Measurements from ENCODE around the gene SAMD14. TPM values are rescaled to one million over a fixed set of nuclear protein-coding genes. Genes with fewer than 3 reads are reported as not detected.

The SAMD14 gene
- total RNA-seq, 1 donor from 2014 or later: 1.0 TPM

DNA sequence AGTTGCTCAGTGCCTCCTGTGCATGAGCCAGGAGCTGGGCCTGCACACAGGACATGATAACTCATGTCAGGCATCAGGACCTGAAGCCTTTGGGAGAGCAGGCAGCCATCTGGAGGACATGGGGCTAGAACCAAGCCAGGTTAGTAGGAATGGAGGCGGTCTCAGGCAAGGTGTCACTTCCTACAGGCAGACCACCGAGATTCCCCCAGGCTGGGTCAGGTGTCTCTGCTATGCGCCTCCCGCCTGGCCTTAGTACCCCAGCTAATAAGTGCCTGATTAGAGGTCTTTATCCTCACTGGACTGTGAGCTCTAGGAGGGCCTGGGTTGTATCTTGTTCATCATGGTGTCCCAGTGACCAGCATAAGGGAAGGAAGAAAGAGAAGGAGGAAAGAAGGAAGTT, 15.6 kb downstream of the SAMD14 start:
- H3K4me1 ChIP-seq (ENCODE audit: control insufficient read depth in 3 of 3, insufficient read depth in 3 of 3, low read length in 3 of 3): peaks cover 40 to 69% (median 63%) of the 10 kb centered on the region in 3 donors
- H3K27ac ChIP-seq (ENCODE audit: low read depth, low read length): no peak overlapping the region
- H3K27me3 ChIP-seq (ENCODE audit: control insufficient read depth in 3 of 3, insufficient read depth in 3 of 3, low read length in 3 of 3): no peaks in the 10 kb centered on the region
- H3K9ac ChIP-seq (ENCODE audit: low read depth in 1 of 3, low read length in 3 of 3): peak overlapping the region in 1 of 3 donors; percentile 54
- H3K4me3 ChIP-seq (ENCODE audit: low read length in 3 of 3): no peak overlapping the region
- no peaks in the 10 kb centered on the region for H3K9me3 ChIP-seq (ENCODE audit: control insufficient read depth in 3 of 3, low read length in 3 of 3)
- H3K36me3 ChIP-seq (ENCODE audit: control insufficient read depth in 3 of 3, insufficient read depth in 3 of 3, low read length in 3 of 3): peaks cover 9 to 12% (median 12%) of the 10 kb centered on the region in 3 donors

DNA sequence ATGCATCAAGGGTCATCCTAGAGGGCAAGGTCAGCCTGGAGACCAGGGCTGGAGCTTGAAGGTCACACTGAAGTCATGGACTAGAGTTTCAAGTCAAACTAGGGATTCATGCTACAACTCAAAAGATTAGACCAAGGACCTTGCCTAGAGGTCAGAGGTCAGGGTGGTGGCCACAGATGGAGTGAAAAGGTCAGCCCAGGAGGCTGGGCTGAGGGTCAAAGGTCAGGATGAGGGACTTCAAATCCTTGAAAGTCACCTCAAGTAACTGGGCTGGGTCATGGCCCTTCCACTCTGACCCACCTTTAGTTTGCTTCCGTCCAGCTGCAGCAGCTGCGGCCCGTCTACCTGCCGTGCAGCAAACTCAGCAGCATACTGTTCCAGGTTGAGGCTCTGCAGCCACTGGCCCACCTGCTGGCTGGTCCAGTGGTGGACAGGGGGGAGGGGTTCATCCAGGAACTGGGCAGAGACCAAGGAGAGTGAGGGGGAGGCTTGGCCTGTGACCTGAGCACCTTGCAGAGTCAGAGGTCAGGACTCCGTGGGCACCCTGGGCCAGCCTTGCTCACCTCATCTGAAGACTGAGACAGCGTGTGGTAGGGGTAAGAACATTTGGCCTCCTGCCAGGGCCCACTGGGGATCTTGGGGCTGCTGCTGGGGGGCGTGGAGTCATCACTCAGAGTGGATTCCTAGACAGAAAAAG, 16.2 kb downstream of the SAMD14 start:
- Histone ChIP-seq H3K27ac (ENCODE audit: low read depth, low read length) (no peak overlapping the region), H3K4me1 (ENCODE audit: control insufficient read depth in 3 of 3, insufficient read depth in 3 of 3, low read length in 3 of 3) (peaks cover 40 to 69% (median 63%) of the 10 kb centered on the region in 3 donors), H3K9ac (ENCODE audit: low read depth in 1 of 3, low read length in 3 of 3) (peak overlapping the region in 1 of 3 donors; percentile 94), H3K4me3 (ENCODE audit: low read length in 3 of 3) (no peak overlapping the region), H3K27me3 (ENCODE audit: control insufficient read depth in 3 of 3, insufficient read depth in 3 of 3, low read length in 3 of 3) (no peaks in the 10 kb centered on the region), H3K36me3 (ENCODE audit: control insufficient read depth in 3 of 3, insufficient read depth in 3 of 3, low read length in 3 of 3) (peaks cover 15 to 19% (median 19%) of the 10 kb centered on the region in 3 donors), H3K9me3 (ENCODE audit: control insufficient read depth in 3 of 3, low read length in 3 of 3) (no peaks in the 10 kb centered on the region)

DNA sequence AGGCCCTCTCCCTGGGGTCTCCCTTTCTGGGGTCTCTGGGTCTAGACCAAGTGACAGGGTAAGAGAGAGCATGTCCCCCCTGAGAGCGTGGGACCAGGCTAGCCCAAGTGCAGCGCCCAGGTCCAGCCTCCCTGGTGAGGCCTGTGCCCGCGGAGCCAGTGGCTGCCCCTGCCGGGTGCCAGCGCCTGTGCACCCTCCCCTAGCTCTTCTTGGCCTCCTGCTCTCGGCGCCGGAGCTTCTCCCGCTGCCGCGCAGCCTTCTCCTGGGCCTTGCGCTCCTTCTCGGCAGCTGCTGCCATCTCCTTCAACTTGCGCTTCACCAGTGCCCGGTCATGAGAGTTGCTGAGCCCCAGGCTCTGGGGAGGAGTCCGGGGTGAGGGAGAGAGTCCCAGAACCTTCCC, 17.3 kb downstream of the SAMD14 start:
- peaks cover 26 to 30% (median 29%) of the 10 kb centered on the region in 3 donors for H3K36me3 ChIP-seq (ENCODE audit: control insufficient read depth in 3 of 3, insufficient read depth in 3 of 3, low read length in 3 of 3)
- H3K9me3 ChIP-seq (ENCODE audit: control insufficient read depth in 3 of 3, low read length in 3 of 3): no peaks in the 10 kb centered on the region
- peak overlapping the region; percentile 99 for H3K27ac ChIP-seq (ENCODE audit: low read depth, low read length)
- peak overlapping the region; percentile 73 to 94 (median 82) for H3K9ac ChIP-seq (ENCODE audit: low read depth in 1 of 3, low read length in 3 of 3)
- peaks cover 36 to 68% (median 66%) of the 10 kb centered on the region in 3 donors for H3K4me1 ChIP-seq (ENCODE audit: control insufficient read depth in 3 of 3, insufficient read depth in 3 of 3, low read length in 3 of 3)
- H3K27me3 ChIP-seq (ENCODE audit: control insufficient read depth in 3 of 3, insufficient read depth in 3 of 3, low read length in 3 of 3): no peaks in the 10 kb centered on the region
- H3K4me3 ChIP-seq (ENCODE audit: low read length in 3 of 3): peak overlapping the region in 2 of 3 donors; percentile 13 to 35

- Histone ChIP-seq H3K9ac (ENCODE audit: low read depth in 1 of 3, low read length in 3 of 3) (peak overlapping the region; percentile 82 to 94 (median 82)), H3K4me3 (ENCODE audit: low read length in 3 of 3) (peak overlapping the region; percentile 9 to 67 (median 39)), H3K36me3 (ENCODE audit: control insufficient read depth in 3 of 3, insufficient read depth in 3 of 3, low read length in 3 of 3) (peaks cover 31 to 37% (median 33%) of the 10 kb centered on the region in 3 donors), H3K27ac (ENCODE audit: low read depth, low read length) (peak overlapping the region; percentile 99), H3K4me1 (ENCODE audit: control insufficient read depth in 3 of 3, insufficient read depth in 3 of 3, low read length in 3 of 3) (peaks cover 34 to 60% (median 59%) of the 10 kb centered on the region in 3 donors), H3K27me3 (ENCODE audit: control insufficient read depth in 3 of 3, insufficient read depth in 3 of 3, low read length in 3 of 3) (no peaks in the 10 kb centered on the region), H3K9me3 (ENCODE audit: control insufficient read depth in 3 of 3, low read length in 3 of 3) (no peaks in the 10 kb centered on the region)
Observed at GRCh38 chr17:50111673-50112655, 18.0 kb downstream of the SAMD14 start.

DNA sequence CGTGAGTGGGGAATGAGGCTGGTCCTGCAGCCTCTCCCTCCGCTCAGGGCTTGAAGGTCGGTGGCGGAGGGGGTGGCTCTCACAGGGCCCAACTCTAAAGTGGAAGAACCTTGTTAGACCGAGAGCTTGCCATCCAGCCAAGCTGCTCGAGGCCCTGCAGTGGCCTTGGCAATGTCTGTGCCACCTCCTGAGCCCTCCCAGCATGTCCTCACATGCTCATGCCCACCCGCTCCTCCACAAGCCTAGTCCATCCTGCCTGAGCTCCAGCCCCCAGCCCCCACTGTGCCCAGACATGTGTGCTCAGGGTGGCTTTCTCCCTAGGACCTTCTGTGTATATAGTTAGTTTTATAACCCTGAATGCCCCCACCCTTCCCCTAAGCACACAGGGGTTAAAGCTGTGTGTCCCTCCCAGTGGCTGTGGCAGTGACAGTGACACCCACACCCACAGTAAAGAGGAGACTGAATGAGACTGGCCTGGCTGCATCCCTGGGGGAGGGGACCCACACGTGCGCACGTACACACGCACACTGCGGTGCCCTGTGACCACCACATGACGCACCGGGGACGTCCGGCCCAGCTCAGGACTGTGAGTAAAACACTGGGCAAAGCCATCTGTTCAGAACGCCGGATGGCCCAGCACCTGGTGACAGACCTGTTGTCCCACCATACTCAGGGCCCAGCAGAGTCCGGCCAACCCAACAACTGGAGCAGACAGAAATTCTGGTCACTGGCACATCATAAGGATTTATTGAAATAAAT, 19.2 kb downstream of the SAMD14 start:
- Histone ChIP-seq H3K36me3 (ENCODE audit: control insufficient read depth in 3 of 3, insufficient read depth in 3 of 3, low read length in 3 of 3) (peaks cover 39 to 47% (median 41%) of the 10 kb centered on the region in 3 donors), H3K9ac (ENCODE audit: low read depth in 1 of 3, low read length in 3 of 3) (peak overlapping the region; percentile 82 to 94 (median 82)), H3K4me3 (ENCODE audit: low read length in 3 of 3) (peak overlapping the region in 2 of 3 donors; percentile 9 to 67)

DNA sequence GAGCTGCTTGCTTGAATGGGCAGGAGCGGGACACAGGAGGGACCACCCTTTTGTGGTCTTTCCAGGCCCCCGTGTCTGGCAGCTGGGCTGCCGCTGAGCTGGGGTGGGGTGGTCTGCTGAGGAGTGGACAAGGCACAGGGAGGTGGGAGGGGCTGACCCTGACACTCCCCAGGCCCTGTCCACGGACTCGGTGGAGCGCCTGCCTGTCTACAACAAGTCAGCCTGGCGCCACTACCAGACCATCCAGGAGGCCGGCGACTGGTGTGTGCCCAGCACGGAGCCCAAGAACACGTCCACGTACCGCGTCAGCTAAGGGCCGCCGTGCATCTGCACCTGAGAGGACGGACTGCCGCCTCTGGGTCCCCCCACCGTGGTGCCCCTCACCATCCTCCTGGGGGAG, 20.2 kb downstream of the SAMD14 start:
- Histone ChIP-seq H3K4me1 (ENCODE audit: control insufficient read depth in 3 of 3, insufficient read depth in 3 of 3, low read length in 3 of 3) (peaks cover 31 to 50% (median 49%) of the 10 kb centered on the region in 3 donors), H3K27ac (ENCODE audit: low read depth, low read length) (peak overlapping the region; percentile 19), H3K36me3 (ENCODE audit: control insufficient read depth in 3 of 3, insufficient read depth in 3 of 3, low read length in 3 of 3) (peaks cover 48 to 51% (median 50%) of the 10 kb centered on the region in 3 donors), H3K4me3 (ENCODE audit: low read length in 3 of 3) (no peak overlapping the region), H3K9ac (ENCODE audit: low read depth in 1 of 3, low read length in 3 of 3) (peak overlapping the region in 1 of 3 donors; percentile 94), H3K9me3 (ENCODE audit: control insufficient read depth in 3 of 3, low read length in 3 of 3) (no peaks in the 10 kb centered on the region), H3K27me3 (ENCODE audit: control insufficient read depth in 3 of 3, insufficient read depth in 3 of 3, low read length in 3 of 3) (no peaks in the 10 kb centered on the region)

More for the DNA sequence above, 19.2 kb downstream of the SAMD14 start:
- peak overlapping the region; percentile 99 for H3K27ac ChIP-seq (ENCODE audit: low read depth, low read length)
- H3K4me1 ChIP-seq (ENCODE audit: control insufficient read depth in 3 of 3, insufficient read depth in 3 of 3, low read length in 3 of 3): peaks cover 31 to 55% (median 53%) of the 10 kb centered on the region in 3 donors
- H3K27me3 ChIP-seq (ENCODE audit: control insufficient read depth in 3 of 3, insufficient read depth in 3 of 3, low read length in 3 of 3): no peaks in the 10 kb centered on the region
- no peaks in the 10 kb centered on the region for H3K9me3 ChIP-seq (ENCODE audit: control insufficient read depth in 3 of 3, low read length in 3 of 3)

DNA sequence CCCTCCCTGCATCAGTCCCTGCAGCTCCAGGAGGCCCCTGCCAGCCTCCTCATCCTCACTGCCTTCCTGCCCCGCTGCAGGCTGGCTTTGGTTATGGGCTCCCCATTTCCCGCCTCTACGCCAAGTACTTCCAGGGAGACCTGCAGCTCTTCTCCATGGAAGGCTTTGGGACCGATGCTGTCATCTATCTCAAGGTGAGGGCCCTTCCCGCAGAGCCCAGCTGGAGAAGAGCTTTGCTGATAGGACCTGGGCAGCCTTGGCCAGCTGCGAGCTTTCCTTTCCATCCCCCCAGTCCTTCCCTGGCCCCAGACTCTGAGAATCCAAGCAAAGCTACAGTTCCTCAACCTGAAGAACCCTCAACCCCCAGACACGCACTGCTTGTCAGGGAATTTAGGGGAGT, 20.8 kb downstream of the SAMD14 start:
- Histone ChIP-seq H3K27me3 (ENCODE audit: control insufficient read depth in 3 of 3, insufficient read depth in 3 of 3, low read length in 3 of 3) (no peaks in the 10 kb centered on the region), H3K9ac (ENCODE audit: low read depth in 1 of 3, low read length in 3 of 3) (no peak overlapping the region), H3K4me3 (ENCODE audit: low read length in 3 of 3) (no peak overlapping the region), H3K27ac (ENCODE audit: low read depth, low read length) (no peak overlapping the region), H3K36me3 (ENCODE audit: control insufficient read depth in 3 of 3, insufficient read depth in 3 of 3, low read length in 3 of 3) (peaks cover 48 to 51% (median 50%) of the 10 kb centered on the region in 3 donors), H3K4me1 (ENCODE audit: control insufficient read depth in 3 of 3, insufficient read depth in 3 of 3, low read length in 3 of 3) (peaks cover 31 to 47% (median 46%) of the 10 kb centered on the region in 3 donors), H3K9me3 (ENCODE audit: control insufficient read depth in 3 of 3, low read length in 3 of 3) (no peaks in the 10 kb centered on the region)

- no peak overlapping the region for H3K27ac ChIP-seq (ENCODE audit: low read depth, low read length)
- no peaks in the 10 kb centered on the region for H3K9me3 ChIP-seq (ENCODE audit: control insufficient read depth in 3 of 3, low read length in 3 of 3)
- H3K4me3 ChIP-seq (ENCODE audit: low read length in 3 of 3): no peak overlapping the region
- peaks cover 52 to 53% (median 52%) of the 10 kb centered on the region in 3 donors for H3K36me3 ChIP-seq (ENCODE audit: control insufficient read depth in 3 of 3, insufficient read depth in 3 of 3, low read length in 3 of 3)
- H3K27me3 ChIP-seq (ENCODE audit: control insufficient read depth in 3 of 3, insufficient read depth in 3 of 3, low read length in 3 of 3): no peaks in the 10 kb centered on the region
- no peak overlapping the region for H3K9ac ChIP-seq (ENCODE audit: low read depth in 1 of 3, low read length in 3 of 3)
- H3K4me1 ChIP-seq (ENCODE audit: control insufficient read depth in 3 of 3, insufficient read depth in 3 of 3, low read length in 3 of 3): peaks cover 36 to 45% (median 43%) of the 10 kb centered on the region in 3 donors
Observed at GRCh38 chr17:50108556-50108955, 21.4 kb downstream of the SAMD14 start.

DNA sequence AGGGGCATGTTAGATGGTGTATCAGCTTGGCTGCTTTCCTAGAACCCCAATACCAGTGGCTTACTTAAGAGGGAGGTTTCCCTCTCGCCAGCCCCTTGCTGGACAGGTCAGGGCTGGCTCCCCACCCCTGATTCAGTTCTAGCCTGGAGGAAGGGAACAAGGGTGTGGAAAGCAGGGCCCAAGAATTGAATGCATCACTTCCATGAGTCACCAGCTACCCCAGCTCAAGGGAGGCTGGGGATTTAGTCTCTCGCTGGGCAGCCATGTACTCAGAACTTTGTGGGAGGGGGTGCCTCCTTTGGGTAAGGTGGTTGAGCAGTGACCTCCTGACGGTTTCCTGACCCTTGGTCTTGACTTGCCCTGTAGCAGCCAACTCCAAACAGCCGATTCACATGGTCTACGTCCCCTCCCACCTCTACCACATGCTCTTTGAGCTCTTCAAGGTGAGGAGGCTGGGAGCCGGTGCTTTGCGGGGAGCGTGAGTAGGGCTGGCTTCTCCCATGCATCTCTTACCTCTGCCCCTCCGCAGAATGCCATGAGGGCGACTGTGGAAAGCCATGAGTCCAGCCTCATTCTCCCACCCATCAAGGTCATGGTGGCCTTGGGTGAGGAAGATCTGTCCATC, 22.1 kb downstream of the SAMD14 start:
- Histone ChIP-seq H3K27me3 (ENCODE audit: control insufficient read depth in 3 of 3, insufficient read depth in 3 of 3, low read length in 3 of 3) (no peaks in the 10 kb centered on the region), H3K4me3 (ENCODE audit: low read length in 3 of 3) (no peak overlapping the region), H3K9me3 (ENCODE audit: control insufficient read depth in 3 of 3, low read length in 3 of 3) (no peaks in the 10 kb centered on the region), H3K4me1 (ENCODE audit: control insufficient read depth in 3 of 3, insufficient read depth in 3 of 3, low read length in 3 of 3) (peaks cover 36 to 45% (median 43%) of the 10 kb centered on the region in 3 donors), H3K27ac (ENCODE audit: low read depth, low read length) (no peak overlapping the region), H3K9ac (ENCODE audit: low read depth in 1 of 3, low read length in 3 of 3) (peak overlapping the region in 1 of 3 donors; percentile 16), H3K36me3 (ENCODE audit: control insufficient read depth in 3 of 3, insufficient read depth in 3 of 3, low read length in 3 of 3) (peaks cover 53% of the 10 kb centered on the region in 3 donors)
